NCI-H1417 (cell line): Measurements from ENCODE around the gene TECPR2.
A peak's percentile ranks its signal among the peaks of the same experiment; 100 is the strongest.

Experiments used
- DNase-seq, 3 experiments: peaks; one replicate each; lab custom pipeline; 2025; lab: John Stamatoyannopoulos, UW

TECPR2 gene

GRCh38 chr14:102427642-102428041 lies 64.9 kb downstream of the TECPR2 start:
- no peak for DNase-seq

- DNase-seq, result no peak
These were observed 67.6 kb downstream of the TECPR2 start for GRCh38 chr14:102430212-102430908.

- no peak for DNase-seq
These were observed 69.0 kb downstream of the TECPR2 start for GRCh38 chr14:102431751-102432150.

- DNase-seq, result no peak
These were observed 72.0 kb downstream of the TECPR2 start for GRCh38 chr14:102434647-102435175.

- peak; percentile 20 to 87 (median 51) for DNase-seq
These were observed 75.5 kb downstream of the TECPR2 start for GRCh38 chr14:102437997-102438915.

GRCh38 chr14:102439556-102439955 lies 76.8 kb downstream of the TECPR2 start:
- DNase-seq, result no peak

GRCh38 chr14:102440392-102440791 lies 77.7 kb downstream of the TECPR2 start:
- no peak for DNase-seq

GRCh38 chr14:102442241-102443211 lies 79.8 kb downstream of the TECPR2 start:
- DNase-seq, result no peak

- DNase-seq, result no peak
These were observed 82.3 kb downstream of the TECPR2 start for GRCh38 chr14:102445066-102445465.

- no peak for DNase-seq
These were observed 82.9 kb downstream of the TECPR2 start for GRCh38 chr14:102445641-102446040.

GRCh38 chr14:102450206-102451063 lies 87.7 kb downstream of the TECPR2 start:
- no peak for DNase-seq

GRCh38 chr14:102451064-102451352 lies 88.3 kb downstream of the TECPR2 start:
- no peak for DNase-seq

- no peak for DNase-seq
These were observed 89.6 kb downstream of the TECPR2 start for GRCh38 chr14:102452302-102452701.

- DNase-seq, result no peak
These were observed 92.0 kb downstream of the TECPR2 start for GRCh38 chr14:102454711-102455110.

GRCh38 chr14:102457509-102457908 lies 94.8 kb downstream of the TECPR2 start:
- DNase-seq, result no peak

- no peak for DNase-seq
These were observed 99.0 kb downstream of the TECPR2 start for GRCh38 chr14:102461490-102462338.

GRCh38 chr14:102462391-102462790 lies 99.7 kb downstream of the TECPR2 start:
- DNase-seq, result no peak

GRCh38 chr14:102464006-102464405 lies 101.3 kb downstream of the TECPR2 start:
- no peak for DNase-seq

- peak in 2 of 3 experiments; percentile 27 to 67 for DNase-seq
These were observed 102.2 kb downstream of the TECPR2 start for GRCh38 chr14:102464846-102465341.

- DNase-seq, result no peak
These were observed 106.5 kb downstream of the TECPR2 start for GRCh38 chr14:102469261-102469660.
